ENCODE data around the gene NPAS3.

GRCh38 chr14:33844118-33844517 lies 905.4 kb downstream of the NPAS3 start:
- TF ChIP-seq TAF1 (IDR thresholded peaks at IDR 0.05; ENCODE audit: low read depth, low read length), result no peak
- no peak for TF ChIP-seq POLR2A (IDR thresholded peaks at IDR 0.05; ENCODE audit: low read depth, low read length)
- TF ChIP-seq POLR2AphosphoS5 (IDR thresholded peaks at IDR 0.05; ENCODE audit: low read depth, low read length), result no peak
- no peak for TF ChIP-seq PAX5 (IDR thresholded peaks at IDR 0.05; ENCODE audit: insufficient read depth, low read length, severe bottlenecking)
